MM.1S (cell line): Measurements from ENCODE around the gene TIPRL.

Experiments used
- DNase-seq: peaks from one replicate; pipeline ENCODE4 v3.0.0-alpha.2; 2015
- H2AFZ ChIP-seq: fragments of 300-600 bp; sonication (generic); 2 replicates; pipeline ENCODE4 v1.6.0; 2016; ENCODE audit warnings: antibody characterized with exemption, low read length
- H3F3A ChIP-seq: fragments of 300-600 bp; sonication (generic); 2 replicates; pipeline ENCODE4 v1.6.1; 2016; ENCODE audit warnings: mild to moderate bottlenecking, antibody characterized with exemption, low read length, moderate library complexity, mixed read lengths; ENCODE audit not compliant: insufficient read depth
- H3K27ac ChIP-seq: fragments of 300-600 bp; sonication (generic); 2 replicates; pipeline ENCODE4 v1.5.1; 2016; ENCODE audit warnings: mild to moderate bottlenecking, low read length
- H3K27me3 ChIP-seq: fragments of 300-600 bp; sonication (generic); replicated peaks from 2 replicates; pipeline ENCODE4 v1.6.0; 2016; ENCODE audit warnings: low read length; ENCODE audit not compliant: insufficient read depth
- H3K36me3 ChIP-seq: fragments of 300-600 bp; sonication (generic); replicated peaks from 2 replicates; pipeline ENCODE4 v1.6.1; 2016; ENCODE audit warnings: mild to moderate bottlenecking, low read length, mixed read lengths; ENCODE audit not compliant: insufficient read depth
- H3K4me1 ChIP-seq: fragments of 300-600 bp; sonication (generic); 2 replicates; pipeline ENCODE4 v1.6.1; 2016; ENCODE audit warnings: low read length, mixed read lengths
- H3K4me2 ChIP-seq: fragments of 300-600 bp; sonication (generic); 2 replicates; pipeline ENCODE4 v1.6.0; 2016; ENCODE audit warnings: low read depth, low read length
- H3K4me3 ChIP-seq: fragments of 300-600 bp; sonication (generic); 2 replicates; pipeline ENCODE4 v1.5.1; 2016; ENCODE audit warnings: low read length, mixed read lengths
- H3K79me2 ChIP-seq: fragments of 300-600 bp; sonication (generic); 2 replicates; pipeline ENCODE4 v1.6.1; 2016; ENCODE audit warnings: mixed run types, low read length, mixed read lengths
- H3K9ac ChIP-seq: fragments of 300-600 bp; sonication (generic); 2 replicates; pipeline ENCODE4 v1.6.1; 2016; ENCODE audit warnings: low read length, mixed read lengths
- H3K9me2 ChIP-seq: fragments of 300-600 bp; sonication (generic); replicated peaks from 2 replicates; pipeline ENCODE4 v1.6.1; 2016; ENCODE audit warnings: mild to moderate bottlenecking, low read length, mixed read lengths; ENCODE audit not compliant: insufficient read depth
- H3K9me3 ChIP-seq: fragments of 300-600 bp; sonication (generic); replicated peaks from 2 replicates; pipeline ENCODE4 v1.6.1; 2016; ENCODE audit warnings: mild to moderate bottlenecking, low read length, mixed read lengths; ENCODE audit not compliant: insufficient read depth
- H4K20me1 ChIP-seq: fragments of 300-600 bp; sonication (generic); 2 replicates; pipeline ENCODE4 v1.6.1; 2016; ENCODE audit warnings: mild to moderate bottlenecking, low read length, moderate library complexity, mixed read lengths; ENCODE audit not compliant: insufficient read depth
- EZH2 ChIP-seq: fragments of 300-600 bp; sonication (generic); optimal IDR thresholded peaks from 2 replicates; pipeline ENCODE3; 2017; ENCODE audit warnings: low read depth, mild to moderate bottlenecking, antibody characterized with exemption, low read length, mixed read lengths
- EZH2phosphoT487 ChIP-seq: fragments of 300-600 bp; sonication (generic); IDR thresholded peaks from 2 replicates; pipeline ENCODE4 v1.6.1; 2018; ENCODE audit warnings: antibody characterized with exemption, low read length
- TF ChIP-seq, protein P1 (sequence below): fragments of 300-600 bp; sonication (generic); IDR thresholded peaks from 2 replicates; pipeline ENCODE4 v1.5.1; 2016; ENCODE audit warnings: antibody characterized with exemption, low read length, mixed read lengths

The TIPRL gene

DNA sequence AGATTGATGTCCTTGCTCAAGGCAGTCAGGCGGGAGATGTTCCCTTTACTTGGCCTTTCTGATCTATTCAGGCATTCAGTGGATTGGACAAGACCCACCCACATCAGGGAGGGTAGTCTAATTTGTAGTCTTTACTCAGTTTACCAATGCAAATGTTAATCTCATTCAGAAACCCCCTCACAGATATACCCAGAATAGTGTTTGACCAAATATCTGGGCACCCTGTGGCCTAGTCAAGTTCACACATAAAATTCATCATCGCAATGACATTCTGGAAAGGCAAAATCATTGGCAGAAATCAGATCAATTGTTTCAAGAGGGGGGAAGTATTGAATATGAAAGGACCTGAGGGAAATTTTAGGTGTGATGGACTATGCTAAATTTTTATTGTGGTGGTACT is 34.6 kb downstream of the TIPRL start:
- no peaks in the 10 kb centered on the region for H3K9me3 ChIP-seq
- no peaks in the 10 kb centered on the region for H3K27me3 ChIP-seq
- no peaks in the 10 kb centered on the region for H3K4me1 ChIP-seq
- no peak overlapping the region for H3K9ac ChIP-seq
- no peak overlapping the region for H3K4me2 ChIP-seq
- no peak for TF ChIP-seq EZH2
- no peaks in the 10 kb centered on the region for H3K9me2 ChIP-seq
- no peak for DNase-seq
- no peak overlapping the region for H3K27ac ChIP-seq
- H4K20me1 ChIP-seq, result no peaks in the 10 kb centered on the region
- H3K4me3 ChIP-seq, result no peak overlapping the region
- no peaks in the 10 kb centered on the region for H3F3A ChIP-seq
- H3K36me3 ChIP-seq, result no peaks in the 10 kb centered on the region
- no peaks in the 10 kb centered on the region for H3K79me2 ChIP-seq
- H2AFZ ChIP-seq, result no peak overlapping the region

DNA sequence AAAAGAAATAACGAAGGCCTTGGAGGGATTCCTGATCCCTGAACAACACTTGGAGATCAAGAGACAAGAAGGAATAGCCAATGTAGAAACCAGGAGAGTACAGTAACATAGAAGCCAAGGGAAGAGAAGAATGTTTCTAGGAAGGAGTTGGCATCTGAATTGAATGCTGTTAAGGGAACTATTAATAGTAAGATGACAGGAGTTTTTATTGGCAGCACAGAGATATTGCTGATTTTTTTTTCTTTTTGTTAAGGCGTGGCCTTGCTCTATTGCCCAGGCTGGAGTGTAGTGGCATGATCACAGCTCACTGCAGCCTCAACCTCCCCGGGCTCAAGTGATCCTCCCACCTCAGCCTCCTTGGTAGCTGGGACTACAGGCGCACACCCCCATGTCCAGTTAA is 37.4 kb downstream of the TIPRL start:
- H3K79me2 ChIP-seq, result no peaks in the 10 kb centered on the region
- no peaks in the 10 kb centered on the region for H3K9me2 ChIP-seq
- H3K36me3 ChIP-seq, result no peaks in the 10 kb centered on the region
- no peak for TF ChIP-seq EZH2phosphoT487
- TF ChIP-seq, protein P1, sequence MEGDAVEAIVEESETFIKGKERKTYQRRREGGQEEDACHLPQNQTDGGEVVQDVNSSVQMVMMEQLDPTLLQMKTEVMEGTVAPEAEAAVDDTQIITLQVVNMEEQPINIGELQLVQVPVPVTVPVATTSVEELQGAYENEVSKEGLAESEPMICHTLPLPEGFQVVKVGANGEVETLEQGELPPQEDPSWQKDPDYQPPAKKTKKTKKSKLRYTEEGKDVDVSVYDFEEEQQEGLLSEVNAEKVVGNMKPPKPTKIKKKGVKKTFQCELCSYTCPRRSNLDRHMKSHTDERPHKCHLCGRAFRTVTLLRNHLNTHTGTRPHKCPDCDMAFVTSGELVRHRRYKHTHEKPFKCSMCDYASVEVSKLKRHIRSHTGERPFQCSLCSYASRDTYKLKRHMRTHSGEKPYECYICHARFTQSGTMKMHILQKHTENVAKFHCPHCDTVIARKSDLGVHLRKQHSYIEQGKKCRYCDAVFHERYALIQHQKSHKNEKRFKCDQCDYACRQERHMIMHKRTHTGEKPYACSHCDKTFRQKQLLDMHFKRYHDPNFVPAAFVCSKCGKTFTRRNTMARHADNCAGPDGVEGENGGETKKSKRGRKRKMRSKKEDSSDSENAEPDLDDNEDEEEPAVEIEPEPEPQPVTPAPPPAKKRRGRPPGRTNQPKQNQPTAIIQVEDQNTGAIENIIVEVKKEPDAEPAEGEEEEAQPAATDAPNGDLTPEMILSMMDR, result no peak
- no peak for TF ChIP-seq EZH2
- H4K20me1 ChIP-seq, result no peaks in the 10 kb centered on the region
- no peak overlapping the region for H3K9ac ChIP-seq
- H3K27me3 ChIP-seq, result no peaks in the 10 kb centered on the region
- no peak overlapping the region for H3K27ac ChIP-seq
- H3K4me3 ChIP-seq, result no peak overlapping the region
- no peaks in the 10 kb centered on the region for H3K9me3 ChIP-seq
- no peaks in the 10 kb centered on the region for H3F3A ChIP-seq
- H3K4me2 ChIP-seq, result no peak overlapping the region
- no peak for DNase-seq
- no peaks in the 10 kb centered on the region for H3K4me1 ChIP-seq
- H2AFZ ChIP-seq, result no peak overlapping the region

- Histone ChIP-seq H3K4me2 (no peak overlapping the region), H3K79me2 (no peaks in the 10 kb centered on the region), H2AFZ (no peak overlapping the region), H3K4me1 (no peaks in the 10 kb centered on the region), H3K4me3 (no peak overlapping the region), H3K9me2 (no peaks in the 10 kb centered on the region), H3K27ac (no peak overlapping the region), H3K36me3 (no peaks in the 10 kb centered on the region), H3F3A (no peaks in the 10 kb centered on the region), H3K9me3 (no peaks in the 10 kb centered on the region), H3K27me3 (no peaks in the 10 kb centered on the region), H4K20me1 (no peaks in the 10 kb centered on the region), H3K9ac (no peak overlapping the region)
- no peak for DNase-seq
- TF ChIP-seq EZH2, result no peak
- TF ChIP-seq, protein P1, result no peak
- no peak for TF ChIP-seq EZH2phosphoT487
Observed at GRCh38 chr1:168217664-168218063, 38.9 kb downstream of the TIPRL start.

GRCh38 chr1:168218658-168219057 is 39.9 kb downstream of the TIPRL start:
- Histone ChIP-seq H3K27me3 (no peaks in the 10 kb centered on the region), H4K20me1 (no peaks in the 10 kb centered on the region), H3K79me2 (no peaks in the 10 kb centered on the region), H2AFZ (no peak overlapping the region), H3K9ac (no peak overlapping the region), H3K4me3 (no peak overlapping the region), H3K4me1 (no peaks in the 10 kb centered on the region), H3K9me2 (no peaks in the 10 kb centered on the region), H3K4me2 (no peak overlapping the region), H3K9me3 (no peaks in the 10 kb centered on the region), H3K27ac (no peak overlapping the region), H3F3A (no peaks in the 10 kb centered on the region), H3K36me3 (no peaks in the 10 kb centered on the region)
- no peak for DNase-seq
- TF ChIP-seq, protein P1, result no peak
- no peak for TF ChIP-seq EZH2
- TF ChIP-seq EZH2phosphoT487, result no peak
